ENCODE measurements around the gene MCU.
"Not testable (repeated sequence)": the region's sequence is repeated elsewhere in the genome, so short reads cannot be mapped to it uniquely, and the experiment has no call there.

MCU gene

DNA sequence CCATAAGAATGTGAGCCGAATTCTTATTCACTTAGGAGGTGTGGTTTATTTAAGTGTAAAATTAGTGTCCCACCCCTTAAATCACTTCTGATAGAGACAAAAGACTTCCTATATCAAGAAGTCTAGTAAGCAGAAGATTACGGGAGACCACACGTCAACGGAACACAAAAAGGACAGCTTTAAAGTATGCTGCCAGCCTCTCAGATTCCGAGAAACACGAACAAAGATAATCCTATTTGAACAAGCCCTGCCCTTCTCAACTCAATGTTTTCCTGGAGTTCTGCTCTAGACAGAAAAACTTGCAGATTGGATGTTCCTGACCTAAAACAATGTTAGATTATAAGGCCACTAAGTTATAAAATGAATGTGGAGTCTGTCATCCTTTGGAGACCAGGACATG, 4.9 kb upstream of the MCU start:
- DNase-seq, result no peak

- no peak for DNase-seq
These were observed 3.7 kb upstream of the MCU start for GRCh38 chr10:72688208-72688651.

- DNase-seq, result no peak
These were observed 2.3 kb upstream of the MCU start for GRCh38 chr10:72689660-72690059.

DNA sequence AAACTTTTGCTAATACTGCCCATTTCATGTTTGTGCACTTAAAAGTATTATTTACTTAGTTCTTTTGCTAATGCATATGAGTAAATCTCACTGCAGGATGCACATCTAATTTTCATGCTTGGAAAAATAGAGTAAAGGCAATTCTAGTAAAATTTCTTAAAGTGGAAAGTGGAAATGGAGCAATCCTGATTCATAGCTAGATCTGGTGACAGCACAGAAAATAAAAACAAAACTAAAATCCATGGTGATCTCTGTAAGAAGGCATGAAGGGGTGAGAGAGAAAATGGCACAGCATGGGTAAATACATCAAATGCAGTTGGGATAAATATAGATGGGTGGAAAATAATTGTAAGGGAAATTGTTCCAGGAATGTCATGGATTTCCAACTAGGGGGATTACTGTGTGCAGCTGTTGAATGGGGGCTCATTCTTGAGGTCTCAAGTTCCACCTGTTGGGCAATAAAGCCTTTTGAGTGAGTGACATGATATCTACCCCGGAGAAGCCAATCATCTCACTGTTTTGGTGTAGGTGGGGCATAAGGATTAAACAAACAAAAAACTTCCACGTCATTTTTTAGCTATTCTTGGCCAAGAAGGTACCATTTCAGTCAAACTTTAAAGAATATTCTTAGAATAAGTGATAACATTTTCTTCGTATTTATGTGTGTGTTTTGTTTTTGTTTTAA, 1.7 kb upstream of the MCU start:
- no peak for DNase-seq

DNA sequence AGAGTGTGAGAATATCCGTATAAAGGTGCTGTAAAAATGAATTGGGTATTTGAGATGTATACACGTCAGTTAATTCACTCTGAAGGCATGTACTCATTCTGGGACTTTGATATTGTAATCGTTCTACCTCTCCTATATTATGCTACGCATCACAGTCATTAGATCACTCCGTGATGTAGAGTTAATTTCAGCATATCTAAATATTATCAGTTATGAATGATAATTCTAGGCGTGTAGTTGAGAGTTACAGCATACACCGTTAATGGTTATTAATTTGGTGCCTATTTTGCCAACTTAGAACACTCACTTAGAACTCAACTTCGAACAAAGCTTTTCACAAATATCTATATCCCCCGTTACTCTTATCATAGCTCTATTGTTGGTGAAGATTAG, 477 bp upstream of the MCU start:
- DNase-seq, result no peak

DNA sequence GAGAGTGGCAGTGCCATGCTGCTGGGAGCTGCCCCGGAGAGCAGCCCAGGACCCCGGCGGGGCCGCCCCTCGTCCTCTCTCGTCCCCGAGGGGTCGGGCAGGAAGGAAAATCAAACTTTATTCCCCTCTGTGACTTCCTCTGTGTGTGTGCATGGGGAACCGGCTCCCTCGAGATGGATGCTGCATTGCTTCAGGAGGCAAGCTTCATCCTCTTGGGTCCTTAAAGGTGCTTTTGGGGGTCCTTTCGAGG, 726 bp downstream of the MCU start:
- DNase-seq, result no peak

- no peak for DNase-seq
These were observed 1.2 kb downstream of the MCU start for GRCh38 chr10:72692994-72693781.

DNA sequence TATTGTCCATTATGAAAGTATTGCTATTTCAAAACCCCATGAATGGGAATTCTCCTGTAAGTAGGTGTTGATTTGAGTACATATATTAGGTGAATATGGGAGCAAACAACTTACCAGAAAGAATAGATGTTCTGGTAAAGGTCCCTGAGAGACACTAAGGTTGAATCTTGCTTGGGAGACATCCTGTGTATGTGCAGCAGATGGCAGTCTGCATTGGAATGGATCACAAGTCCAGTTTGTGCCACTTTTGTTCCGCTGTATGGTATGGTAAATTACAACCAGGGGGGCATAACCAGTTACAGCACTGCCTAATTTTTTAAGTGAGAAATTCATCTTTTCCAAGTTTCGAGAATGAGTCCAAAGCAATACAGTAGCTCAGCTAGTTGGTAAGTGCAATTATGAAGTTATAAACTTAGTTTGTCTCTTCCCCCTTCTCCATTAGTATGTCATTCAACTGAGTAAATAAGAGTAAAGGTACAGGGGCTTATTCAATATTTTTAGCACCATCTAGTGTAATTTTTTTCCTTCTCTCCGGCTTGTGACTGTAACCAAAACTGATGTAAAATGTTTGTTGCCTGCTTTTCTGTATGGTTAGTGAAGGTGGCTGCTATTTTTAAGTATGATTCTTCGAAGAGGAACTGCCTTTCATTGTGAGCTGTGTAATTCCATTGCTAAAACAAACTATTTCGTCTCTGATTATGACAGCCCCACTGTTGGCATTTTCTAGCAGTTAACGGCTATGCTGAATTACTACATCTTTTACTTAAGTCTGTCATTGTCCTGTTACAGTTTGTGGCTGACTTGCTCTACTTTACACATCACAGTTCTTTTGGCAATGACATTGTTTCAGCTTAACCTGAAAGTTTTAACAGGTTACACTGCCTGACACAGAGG, 2.8 kb downstream of the MCU start:
- no peak for DNase-seq

- no peak for DNase-seq
These were observed 3.6 kb downstream of the MCU start for GRCh38 chr10:72695496-72695895.

- no peak for DNase-seq
These were observed 5.8 kb downstream of the MCU start for GRCh38 chr10:72697716-72698115.

- DNase-seq, result not testable (repeated sequence)
These were observed 10.5 kb downstream of the MCU start for GRCh38 chr10:72702465-72702864.

DNA sequence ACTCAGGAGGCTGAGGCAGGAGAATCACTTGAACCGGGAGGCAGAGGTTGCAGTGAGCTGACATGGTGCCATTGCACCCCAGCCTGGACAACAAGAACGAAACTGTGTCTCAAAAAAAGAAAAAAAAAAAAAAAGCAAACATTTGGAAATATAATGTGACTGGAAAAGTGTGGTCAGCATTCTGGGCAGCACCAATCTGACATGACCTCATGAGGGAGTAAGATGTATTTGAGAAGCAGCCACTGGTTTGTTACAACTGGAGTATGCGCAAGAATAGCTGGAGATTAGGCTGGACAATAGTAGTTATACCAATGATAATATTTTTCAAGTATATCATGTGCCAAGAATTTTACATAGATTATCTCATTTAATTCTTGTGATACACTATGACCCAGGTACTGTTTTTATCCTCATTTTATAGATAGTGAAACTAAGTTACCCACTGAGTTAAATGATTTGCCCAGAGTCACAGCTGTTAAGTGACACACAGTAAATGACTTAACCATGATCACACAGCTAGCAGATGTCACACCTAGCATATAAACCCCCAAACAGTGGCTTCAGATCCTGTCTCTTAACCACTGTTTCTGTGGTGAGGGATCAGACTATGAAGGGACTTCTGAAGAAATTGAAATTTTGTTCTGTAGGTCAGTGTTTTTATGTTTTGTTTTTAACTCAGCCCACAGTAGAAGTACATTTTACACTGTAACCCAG, 11.1 kb downstream of the MCU start:
- DNase-seq, result no peak

DNA sequence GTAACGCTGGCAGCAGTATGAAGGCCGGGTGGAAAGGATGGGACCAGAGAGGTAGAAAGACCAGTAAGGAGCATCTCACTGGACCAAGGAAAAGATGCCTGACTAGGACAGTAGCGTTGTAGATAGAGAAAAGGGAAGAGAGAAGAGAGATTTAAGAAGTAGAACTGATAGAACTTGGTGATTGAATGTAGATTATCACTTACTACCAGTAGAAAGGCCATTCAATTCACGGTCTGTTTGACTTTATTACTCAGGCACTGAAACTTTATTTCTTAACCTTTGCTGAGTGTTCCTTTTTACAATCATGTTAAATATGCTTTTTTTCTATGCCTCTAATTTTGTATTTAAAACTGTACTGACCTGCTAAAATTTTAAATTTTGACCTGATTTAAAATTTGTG, 12.2 kb downstream of the MCU start:
- DNase-seq, result no peak

DNA sequence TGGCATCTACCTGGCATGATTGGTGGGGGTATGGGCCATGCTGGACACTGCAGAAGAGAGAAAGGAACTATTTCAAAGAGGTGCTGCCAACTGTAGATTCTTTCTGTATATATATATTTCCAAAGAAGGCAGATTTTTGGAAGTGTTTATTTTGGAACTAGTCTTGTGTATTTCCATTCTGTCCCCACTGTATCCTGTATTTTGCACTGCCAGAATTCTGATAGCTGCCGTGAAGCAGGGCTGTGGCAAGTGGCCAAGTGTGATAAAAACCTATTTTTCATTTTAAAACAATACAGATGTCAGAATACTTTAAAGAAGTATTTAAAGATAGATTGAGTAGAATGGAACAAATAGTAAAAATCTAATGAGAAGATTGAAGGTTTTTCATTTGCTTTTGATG, 17.1 kb downstream of the MCU start:
- DNase-seq, result no peak

GRCh38 chr10:72712136-72712535, 20.2 kb downstream of the MCU start:
- DNase-seq, result no peak

DNA sequence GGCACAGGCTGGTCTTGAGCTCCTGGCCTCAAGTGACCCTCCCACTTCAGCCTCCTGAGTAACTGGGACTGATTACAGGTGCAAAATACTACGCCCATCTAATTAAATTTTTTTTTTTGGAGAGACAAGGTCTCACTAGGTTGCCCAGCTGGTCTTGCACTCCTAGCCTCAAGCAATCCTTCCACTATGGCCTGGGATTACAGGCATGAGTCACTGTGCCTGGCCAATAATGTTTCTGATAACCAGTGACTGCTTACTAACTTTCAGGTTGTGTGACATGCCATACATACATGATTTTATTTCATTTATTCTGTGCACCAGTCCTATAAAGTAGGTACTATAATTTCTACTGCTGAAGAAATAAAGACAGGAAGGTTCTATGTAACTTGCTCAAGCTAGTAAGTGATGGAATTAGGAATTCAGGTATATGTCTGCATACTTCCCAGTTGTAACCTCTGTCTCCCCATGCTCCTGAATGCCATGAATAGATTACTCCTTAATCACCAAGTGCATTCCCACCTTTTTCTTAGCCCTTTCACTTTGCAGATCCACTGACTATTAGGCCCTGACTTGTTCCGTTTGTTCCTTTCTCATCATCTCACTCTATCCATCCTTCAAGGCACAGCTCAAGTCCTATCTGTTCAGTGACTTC, 28.1 kb downstream of the MCU start:
- no peak for DNase-seq

- no peak for DNase-seq
These were observed 29.1 kb downstream of the MCU start for GRCh38 chr10:72720814-72721660.

DNA sequence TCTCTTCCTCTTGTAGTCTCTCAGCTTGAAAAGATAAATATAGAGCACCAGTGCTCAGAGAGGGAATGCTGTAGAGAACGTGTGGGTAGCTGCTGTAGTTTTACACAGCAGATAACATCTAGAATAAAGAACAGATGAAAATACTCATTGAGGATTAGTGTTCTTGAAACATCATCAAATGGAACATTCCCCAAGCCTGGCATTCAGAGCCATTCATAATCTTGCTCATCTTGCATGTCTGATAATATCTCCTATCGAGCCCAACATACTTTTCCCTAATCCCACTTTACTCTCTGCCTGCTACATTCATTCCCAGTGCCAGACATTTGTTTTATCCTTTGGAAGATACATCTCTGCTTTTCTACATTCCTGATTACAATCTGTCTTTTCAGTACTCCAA, 35.2 kb downstream of the MCU start:
- no peak for DNase-seq

DNA sequence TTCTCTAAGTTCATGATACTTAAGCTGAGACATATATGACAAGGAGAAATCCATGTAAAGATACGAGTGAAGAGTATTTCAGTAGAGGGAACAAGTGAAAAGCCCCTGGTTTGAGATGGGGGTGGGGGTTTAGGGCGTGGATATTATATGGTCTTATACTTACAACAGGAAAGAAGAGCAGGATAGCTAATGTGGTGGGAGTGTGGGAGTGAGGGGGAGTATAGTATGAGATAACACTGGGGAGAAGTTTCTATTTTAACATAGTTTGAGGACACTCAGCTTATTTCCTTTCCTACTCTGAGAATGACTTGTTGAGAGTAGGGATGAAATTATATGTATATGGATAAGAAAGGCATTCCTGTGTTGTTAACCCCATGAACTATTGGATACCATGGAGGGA, 36.5 kb downstream of the MCU start:
- DNase-seq, result no peak

GRCh38 chr10:72729528-72729927, 37.6 kb downstream of the MCU start:
- DNase-seq, result no peak

DNA sequence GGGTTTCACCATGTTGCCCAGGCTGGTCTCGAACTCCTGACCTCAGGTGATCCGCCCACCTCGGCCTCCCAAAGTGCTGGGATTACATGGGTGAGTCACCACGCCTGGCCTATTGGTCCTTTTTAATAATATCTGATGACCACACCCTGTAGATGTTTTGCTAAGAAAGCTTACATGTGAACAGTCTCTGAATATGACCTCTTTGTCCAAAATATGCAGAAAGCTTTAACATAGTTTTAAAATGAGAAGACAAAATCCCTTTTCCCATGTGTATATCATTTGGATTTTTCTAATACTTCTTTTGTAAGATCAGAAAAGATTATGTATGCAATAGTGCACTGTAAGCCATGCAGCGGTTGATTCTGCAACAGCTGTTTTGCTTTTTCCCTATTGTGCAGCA, 38.5 kb downstream of the MCU start:
- no peak for DNase-seq

- no peak for DNase-seq
These were observed 40.0 kb downstream of the MCU start for GRCh38 chr10:72731916-72732419.

Measured in NCI-H1105 (cell line).